ENCODE data around the gene NOS1AP. TPM values are rescaled to one million over a fixed set of nuclear protein-coding genes. Genes with fewer than 3 reads are reported as not detected.

Gene NOS1AP
- total RNA-seq, 2 experiments from 2014 or later = not detected

- TF ChIP-seq CTCF (conservative IDR thresholded peaks at IDR 0.05; ENCODE audit: low read length) = no peak
- TF ChIP-seq EZH2phosphoT487 (IDR thresholded peaks at IDR 0.05; ENCODE audit: borderline replicate concordance, low read depth, low read length) = no peak
- no peaks in the 10 kb centered on the region for H4K20me1 ChIP-seq (ENCODE audit: insufficient read depth, low read length)
- no peaks in the 10 kb centered on the region for H3K79me2 ChIP-seq (ENCODE audit: insufficient read depth, low read depth, low read length)
- H3K9me3 ChIP-seq (ENCODE audit: low read length) = no peaks in the 10 kb centered on the region
- POLR2A ChIA-PET = no interaction called here
- no peak for DNase-seq (ENCODE audit: low spot score)
- H2AFZ ChIP-seq (ENCODE audit: low read length) = no peak overlapping the region
- intact Hi-C loops (cut with micrococcal nuclease; ENCODE audit: unreplicated experiment) = no loop called here
- no peaks in the 10 kb centered on the region for H3K9me2 ChIP-seq (ENCODE audit: insufficient read depth, low read length)
- no TSS peak for BruUV-seq (replicated peaks)
- H3K4me2 ChIP-seq (ENCODE audit: low read length) = no peak overlapping the region
- no peaks in the 10 kb centered on the region for H3K36me3 ChIP-seq (ENCODE audit: insufficient read depth, low read length)
- H3K4me1 ChIP-seq (ENCODE audit: insufficient read depth, low read length, poor library complexity, severe bottlenecking) = no peaks in the 10 kb centered on the region
- CTCF ChIA-PET (ENCODE audit: unreplicated experiment) = no interaction called here
- H3K27ac ChIP-seq (ENCODE audit: low read depth, low read length, poor library complexity, severe bottlenecking) = no peak overlapping the region
- no peak overlapping the region for H3K4me3 ChIP-seq (ENCODE audit: low read depth, low read length, poor library complexity, severe bottlenecking)
Measured at GRCh38 chr1:162292422-162292849, 222.9 kb downstream of the NOS1AP start.

DNA sequence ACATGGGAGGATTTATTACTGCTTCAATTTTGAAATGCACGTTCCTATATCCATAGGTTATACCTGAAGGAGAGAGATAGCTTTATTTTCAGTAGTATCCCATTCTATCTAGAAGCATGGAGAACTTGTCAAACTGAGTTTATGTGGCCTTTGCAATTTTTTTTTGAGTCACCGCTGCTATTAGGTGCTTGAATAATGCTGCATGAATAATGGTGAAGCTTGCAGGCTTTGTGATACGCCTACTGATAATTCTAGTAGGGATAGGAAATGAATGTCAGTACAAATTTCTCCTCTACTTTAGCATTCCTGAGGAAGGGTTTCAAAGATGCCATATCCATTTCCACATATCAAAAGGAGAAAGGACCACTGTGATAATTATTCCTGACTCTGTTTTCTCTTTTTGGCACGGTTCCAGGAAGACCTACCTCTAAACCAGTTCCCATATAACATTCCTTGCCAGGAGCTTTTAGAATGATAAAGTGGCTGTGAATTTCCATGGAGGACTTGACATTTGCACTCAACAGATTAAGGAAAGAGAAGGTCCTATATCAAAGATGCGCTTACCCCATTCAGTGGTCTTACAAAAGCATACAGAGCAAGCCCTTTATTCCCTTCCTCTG lies 223.7 kb downstream of the NOS1AP start:
- no peak for TF ChIP-seq EZH2phosphoT487 (IDR thresholded peaks at IDR 0.05; ENCODE audit: borderline replicate concordance, low read depth, low read length)
- no peak for TF ChIP-seq CTCF (conservative IDR thresholded peaks at IDR 0.05; ENCODE audit: low read length)
- Histone ChIP-seq H3K36me3 (ENCODE audit: insufficient read depth, low read length) (no peaks in the 10 kb centered on the region), H3K4me2 (ENCODE audit: low read length) (no peak overlapping the region), H4K20me1 (ENCODE audit: insufficient read depth, low read length) (no peaks in the 10 kb centered on the region), H3K27ac (ENCODE audit: low read depth, low read length, poor library complexity, severe bottlenecking) (no peak overlapping the region), H2AFZ (ENCODE audit: low read length) (no peak overlapping the region), H3K9me2 (ENCODE audit: insufficient read depth, low read length) (no peaks in the 10 kb centered on the region), H3K4me1 (ENCODE audit: insufficient read depth, low read length, poor library complexity, severe bottlenecking) (no peaks in the 10 kb centered on the region), H3K4me3 (ENCODE audit: low read depth, low read length, poor library complexity, severe bottlenecking) (no peak overlapping the region), H3K9me3 (ENCODE audit: low read length) (no peaks in the 10 kb centered on the region), H3K79me2 (ENCODE audit: insufficient read depth, low read depth, low read length) (no peaks in the 10 kb centered on the region)
- intact Hi-C loops (cut with micrococcal nuclease; ENCODE audit: unreplicated experiment) = no loop called here
- no TSS peak for BruUV-seq (replicated peaks)
- ChIA-PET CTCF (ENCODE audit: unreplicated experiment) (no interaction called here), POLR2A (no interaction called here)
- DNase-seq (ENCODE audit: low spot score) = no peak

DNA sequence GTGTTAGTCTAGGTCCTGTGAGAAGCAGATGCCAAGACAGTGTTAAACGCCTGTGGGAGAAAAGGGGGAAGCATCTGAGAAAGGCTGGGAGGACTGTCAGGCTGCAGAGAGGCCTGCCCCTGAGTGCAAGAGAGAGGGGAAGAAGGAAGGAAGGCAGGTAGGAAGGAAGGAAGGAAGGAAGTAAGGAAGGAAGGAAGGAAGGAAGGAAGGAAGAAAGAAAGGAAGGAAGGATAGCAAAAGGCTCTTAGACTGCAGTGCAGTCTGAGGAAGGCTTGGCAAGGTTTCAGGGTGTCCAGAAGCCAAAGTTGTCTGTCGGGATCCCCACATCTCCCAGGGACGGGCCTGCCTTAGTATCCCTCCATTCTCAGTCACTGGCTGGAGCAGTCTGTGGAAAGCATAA lies 224.5 kb downstream of the NOS1AP start:
- POLR2A ChIA-PET = no interaction called here
- no peaks in the 10 kb centered on the region for H3K9me3 ChIP-seq (ENCODE audit: low read length)
- no peaks in the 10 kb centered on the region for H3K9me2 ChIP-seq (ENCODE audit: insufficient read depth, low read length)
- no peak overlapping the region for H3K27ac ChIP-seq (ENCODE audit: low read depth, low read length, poor library complexity, severe bottlenecking)
- H4K20me1 ChIP-seq (ENCODE audit: insufficient read depth, low read length) = no peaks in the 10 kb centered on the region
- H3K4me2 ChIP-seq (ENCODE audit: low read length) = no peak overlapping the region
- H2AFZ ChIP-seq (ENCODE audit: low read length) = no peak overlapping the region
- TF ChIP-seq CTCF (conservative IDR thresholded peaks at IDR 0.05; ENCODE audit: low read length) (no peak), EZH2phosphoT487 (IDR thresholded peaks at IDR 0.05; ENCODE audit: borderline replicate concordance, low read depth, low read length) (no peak)
- H3K4me1 ChIP-seq (ENCODE audit: insufficient read depth, low read length, poor library complexity, severe bottlenecking) = no peaks in the 10 kb centered on the region
- no peaks in the 10 kb centered on the region for H3K79me2 ChIP-seq (ENCODE audit: insufficient read depth, low read depth, low read length)
- no peak overlapping the region for H3K4me3 ChIP-seq (ENCODE audit: low read depth, low read length, poor library complexity, severe bottlenecking)
- no peaks in the 10 kb centered on the region for H3K36me3 ChIP-seq (ENCODE audit: insufficient read depth, low read length)
- intact Hi-C loops (cut with micrococcal nuclease; ENCODE audit: unreplicated experiment) = no loop called here
- BruUV-seq (replicated peaks) = no TSS peak
- no peak for DNase-seq (ENCODE audit: low spot score)
- CTCF ChIA-PET (ENCODE audit: unreplicated experiment) = no interaction called here

Data from OCI-LY7 (cell line).